IPS-NIHi7 (cell line): Measurements from ENCODE around the gene MRPL58.
A peak's percentile ranks its signal among the peaks of the same experiment; 100 is the strongest.
"Not testable (repeated sequence)": the region's sequence is repeated elsewhere in the genome, so short reads cannot be mapped to it uniquely, and the experiment has no call there.

Experiments
- DNase-seq: peaks from one replicate; pipeline ENCODE4 v3.0.0; 2012; ENCODE audit warnings: mixed read lengths; ENCODE audit errors: extremely low spot score

The MRPL58 gene

DNA sequence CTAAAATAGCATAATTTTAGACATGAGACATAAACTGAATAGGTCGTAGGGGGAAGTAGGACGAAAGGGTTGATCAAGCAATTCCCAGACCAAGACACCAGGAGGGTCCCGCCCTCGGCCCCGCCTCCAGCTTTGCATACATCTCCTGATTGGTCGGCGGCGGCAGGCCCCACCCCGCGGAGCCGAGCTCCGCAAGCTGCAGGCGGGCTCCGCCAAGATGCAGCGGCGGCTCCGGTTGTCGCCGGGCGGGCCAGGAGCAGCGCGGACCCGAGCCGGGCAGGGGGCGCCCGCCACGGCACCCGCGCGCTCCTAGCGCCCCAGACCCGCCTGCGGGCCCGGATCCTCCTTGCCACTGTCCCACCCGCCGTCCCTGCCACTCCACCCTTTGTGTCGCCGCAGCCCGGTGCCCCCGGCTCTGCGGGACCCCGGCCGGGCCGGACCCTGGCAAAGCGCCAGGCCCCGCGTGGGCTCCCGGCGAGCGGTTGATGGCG is 25.0 kb upstream of the MRPL58 start, which contains the start of gene CDR2L:
CDR2L (plus strand) TSS at position 215 of the 491 bp plus-strand sequence. CDS start 412 bp downstream, outside the sequence.
- peak; percentile 95 for DNase-seq

DNA sequence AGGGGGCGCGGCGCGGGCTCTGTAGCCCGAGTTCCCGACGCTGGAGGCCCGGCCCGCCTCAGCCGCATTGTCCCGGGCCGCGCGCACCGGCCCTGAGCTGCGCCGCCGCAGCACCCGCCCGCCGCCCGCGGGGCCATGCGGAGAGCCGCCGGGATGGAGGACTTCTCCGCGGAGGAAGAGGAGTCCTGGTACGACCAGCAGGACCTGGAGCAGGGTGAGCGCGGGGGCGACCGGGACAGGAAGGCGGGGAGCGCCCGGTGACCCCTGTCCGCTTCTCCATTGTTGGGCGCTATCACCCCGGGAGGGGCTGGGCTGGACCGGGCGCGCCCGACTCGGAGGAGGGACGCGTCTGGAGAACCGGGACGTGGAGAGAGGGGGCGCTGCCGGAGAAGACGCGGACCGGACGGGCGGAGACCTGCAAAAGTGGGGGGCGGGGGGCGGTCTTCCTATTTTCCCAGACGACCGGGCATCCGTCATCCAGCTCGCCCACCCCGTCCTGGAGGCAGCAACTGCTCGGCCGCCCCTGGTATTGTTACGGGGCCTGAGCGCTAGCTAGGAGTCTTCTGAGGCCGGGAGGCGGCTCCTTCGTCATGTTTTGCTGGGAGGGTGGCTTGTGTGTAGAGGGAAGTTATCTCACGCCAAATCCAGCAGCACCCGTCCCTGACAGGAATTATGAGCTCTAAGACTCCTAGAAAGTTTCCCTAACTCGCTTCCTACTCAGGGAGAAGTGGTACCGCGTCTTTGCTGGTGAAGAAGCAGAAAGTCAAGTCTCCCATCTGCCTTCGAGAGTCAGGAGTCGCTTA is 24.4 kb upstream of the MRPL58 start:
- peak; percentile 60 for DNase-seq

GRCh38 chr17:74990581-74991105 is 21.8 kb upstream of the MRPL58 start:
- DNase-seq = no peak

GRCh38 chr17:74992223-74992622 is 20.2 kb upstream of the MRPL58 start:
- no peak for DNase-seq

DNA sequence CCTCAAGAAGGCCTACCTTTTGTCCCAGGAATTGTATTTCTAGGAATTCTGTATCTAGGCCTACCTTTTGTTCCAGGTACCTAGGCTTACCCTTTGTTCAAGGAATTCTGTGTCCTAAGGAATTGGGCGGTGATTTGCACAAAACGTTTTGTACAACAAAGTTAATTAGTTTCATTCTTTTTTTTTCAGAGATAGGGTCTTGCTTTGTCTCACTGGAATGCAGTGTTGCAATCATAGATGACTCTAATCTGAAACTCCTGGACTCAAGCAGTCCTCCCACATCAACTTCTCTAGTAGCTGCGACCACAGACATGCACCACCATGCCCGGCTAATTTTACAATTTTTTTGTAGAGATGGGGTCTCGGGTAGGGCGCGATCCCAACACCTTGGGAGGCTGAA is 18.0 kb upstream of the MRPL58 start:
- DNase-seq = no peak

DNA sequence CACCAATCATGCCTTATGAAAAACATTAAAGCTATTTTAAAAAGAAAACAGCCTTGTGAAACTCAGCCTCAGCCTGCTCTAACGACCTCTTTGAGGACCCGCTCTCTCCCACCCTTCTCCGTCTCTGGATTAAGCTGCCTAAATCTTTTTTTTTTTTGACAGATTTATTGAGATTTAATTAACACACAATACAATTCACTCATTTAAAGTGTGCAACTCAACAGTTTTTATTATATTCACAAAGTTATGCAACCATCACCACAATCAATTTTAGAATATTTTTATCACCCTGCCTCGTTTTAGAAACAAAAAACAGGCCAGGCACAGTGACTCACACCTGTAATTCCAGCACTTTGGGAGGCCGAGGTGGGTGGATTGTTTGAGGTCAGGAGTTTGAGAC is 16.6 kb upstream of the MRPL58 start:
- no peak for DNase-seq

GRCh38 chr17:74998783-74999182 is 13.7 kb upstream of the MRPL58 start:
- no peak for DNase-seq

- no peak for DNase-seq
Observed at GRCh38 chr17:74999523-74999922, 12.9 kb upstream of the MRPL58 start.

DNA sequence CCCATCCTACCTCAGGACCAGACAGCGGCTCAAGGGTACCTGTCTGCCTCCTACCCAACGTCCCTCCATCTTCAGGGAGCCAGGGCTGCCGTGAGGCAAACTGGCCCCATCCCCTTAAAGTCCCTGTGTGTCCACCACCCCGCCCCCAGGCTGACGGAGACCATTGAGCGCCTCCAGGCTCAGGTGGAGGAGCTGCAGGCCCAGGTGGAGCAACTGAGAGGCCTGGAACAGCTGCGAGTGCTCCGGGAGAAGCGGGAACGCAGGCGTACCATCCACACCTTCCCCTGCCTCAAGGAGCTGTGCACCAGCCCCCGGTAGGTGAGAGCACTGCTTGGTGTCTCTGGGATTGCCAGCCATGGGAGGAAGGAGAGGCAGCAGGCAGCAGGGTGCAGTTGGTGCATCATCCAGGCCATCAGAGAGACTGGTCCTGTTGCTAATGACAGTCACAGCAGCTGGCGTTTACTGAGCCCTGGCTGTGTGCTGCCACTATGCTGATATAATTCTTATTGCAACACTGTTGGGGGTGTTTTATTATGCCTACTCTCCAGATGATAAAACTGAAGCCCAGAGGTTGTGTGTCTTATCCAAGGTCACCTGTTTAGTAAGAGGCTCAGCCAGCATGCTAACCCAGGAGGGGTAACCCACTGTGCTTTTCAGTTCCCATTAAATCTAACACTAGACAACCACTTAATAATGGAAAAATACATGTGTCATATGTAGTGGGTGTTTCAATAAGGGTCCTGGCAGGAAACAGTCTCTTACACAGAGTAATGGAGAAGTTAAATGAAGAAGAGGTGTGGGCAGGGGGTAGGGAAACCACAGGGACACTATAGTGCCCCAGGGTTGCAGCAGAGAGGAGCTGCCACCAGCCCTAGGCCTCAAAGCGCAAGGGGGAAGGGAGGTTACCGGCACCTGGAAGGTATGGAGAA is 10.3 kb upstream of the MRPL58 start:
- no peak for DNase-seq

DNA sequence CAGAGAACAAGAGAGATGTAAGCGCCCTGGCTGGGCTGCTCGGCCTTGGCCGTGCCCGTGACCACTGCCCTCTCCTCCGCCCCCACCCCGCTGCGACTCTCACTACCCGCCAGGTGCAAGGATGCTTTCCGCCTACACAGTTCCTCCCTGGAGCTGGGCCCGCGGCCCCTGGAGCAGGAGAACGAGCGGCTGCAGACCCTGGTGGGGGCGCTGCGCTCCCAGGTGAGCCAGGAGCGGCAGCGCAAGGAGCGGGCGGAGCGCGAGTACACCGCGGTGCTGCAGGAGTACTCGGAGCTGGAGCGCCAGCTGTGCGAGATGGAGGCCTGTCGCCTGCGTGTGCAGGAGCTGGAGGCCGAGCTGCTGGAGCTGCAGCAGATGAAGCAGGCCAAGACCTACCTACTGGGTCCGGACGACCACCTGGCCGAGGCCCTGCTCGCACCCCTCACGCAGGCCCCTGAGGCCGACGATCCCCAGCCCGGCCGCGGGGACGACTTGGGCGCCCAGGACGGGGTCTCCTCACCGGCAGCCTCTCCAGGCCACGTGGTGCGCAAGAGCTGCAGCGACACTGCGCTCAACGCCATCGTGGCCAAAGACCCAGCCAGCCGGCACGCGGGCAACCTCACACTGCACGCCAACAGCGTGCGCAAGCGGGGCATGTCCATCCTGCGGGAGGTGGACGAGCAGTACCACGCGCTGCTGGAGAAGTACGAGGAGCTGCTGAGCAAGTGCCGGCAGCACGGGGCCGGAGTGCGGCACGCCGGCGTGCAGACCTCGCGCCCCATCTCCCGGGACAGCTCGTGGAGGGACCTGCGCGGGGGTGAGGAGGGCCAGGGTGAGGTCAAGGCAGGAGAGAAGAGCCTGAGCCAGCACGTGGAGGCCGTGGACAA is 9.2 kb upstream of the MRPL58 start:
- peak; percentile 47 for DNase-seq

DNA sequence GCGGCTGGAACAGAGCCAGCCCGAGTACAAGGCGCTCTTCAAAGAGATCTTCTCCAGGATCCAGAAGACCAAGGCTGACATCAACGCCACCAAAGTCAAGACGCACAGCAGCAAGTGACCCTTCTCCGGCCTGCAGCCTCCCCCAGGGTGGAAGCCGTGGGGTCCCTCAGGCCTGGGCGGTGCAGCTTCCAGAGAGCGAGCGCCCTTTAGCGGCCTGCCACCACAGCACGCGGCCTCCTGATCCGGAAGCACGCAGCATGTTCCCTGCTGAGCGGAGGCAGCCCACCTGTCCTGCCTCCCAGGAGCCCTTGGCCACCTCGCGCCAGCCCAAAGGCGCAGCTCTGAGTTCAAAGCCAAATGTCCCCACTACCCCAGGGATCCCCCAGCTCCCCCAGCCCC is 8.5 kb upstream of the MRPL58 start:
- no peak for DNase-seq

DNA sequence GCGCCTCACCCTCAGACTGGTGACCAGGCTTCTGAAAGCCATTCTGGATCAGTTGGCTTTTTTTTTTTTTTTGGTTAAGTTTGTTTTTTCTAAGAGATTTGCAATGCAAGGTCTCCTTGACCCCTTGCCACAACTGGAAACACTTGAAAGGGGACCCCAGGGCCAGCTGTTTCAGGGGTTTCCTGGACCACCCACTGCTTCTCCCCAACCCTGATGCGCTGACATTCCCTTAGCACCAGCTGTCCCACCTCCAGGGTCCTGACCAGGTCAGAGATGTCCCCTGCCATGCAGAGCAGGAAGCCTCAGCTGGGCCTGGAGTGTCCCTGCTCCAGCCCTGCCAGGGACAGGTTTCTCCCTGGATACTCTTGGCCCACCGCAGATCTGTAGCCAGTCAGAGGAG is 8.1 kb upstream of the MRPL58 start:
- no peak for DNase-seq

DNA sequence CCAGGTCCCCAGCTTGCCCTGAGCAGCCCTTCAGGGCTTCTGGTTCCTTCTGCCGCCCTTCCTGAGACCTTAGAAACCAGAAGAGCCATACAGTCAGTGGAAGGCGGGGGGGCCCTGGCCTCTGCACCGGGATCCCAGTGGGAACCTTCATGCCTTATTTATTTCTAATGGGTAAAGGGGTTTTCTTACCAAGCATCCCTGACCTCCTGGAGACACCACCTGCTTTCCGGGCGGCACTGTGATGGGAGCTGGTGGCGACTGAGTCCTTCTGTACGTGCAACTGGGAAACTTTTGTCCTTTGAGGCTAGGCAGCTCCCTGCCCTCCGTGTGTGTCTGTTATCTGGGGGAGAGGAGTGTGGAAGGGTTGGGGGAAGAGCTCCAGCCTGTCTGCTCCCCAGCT is 7.2 kb upstream of the MRPL58 start:
- no peak for DNase-seq

DNA sequence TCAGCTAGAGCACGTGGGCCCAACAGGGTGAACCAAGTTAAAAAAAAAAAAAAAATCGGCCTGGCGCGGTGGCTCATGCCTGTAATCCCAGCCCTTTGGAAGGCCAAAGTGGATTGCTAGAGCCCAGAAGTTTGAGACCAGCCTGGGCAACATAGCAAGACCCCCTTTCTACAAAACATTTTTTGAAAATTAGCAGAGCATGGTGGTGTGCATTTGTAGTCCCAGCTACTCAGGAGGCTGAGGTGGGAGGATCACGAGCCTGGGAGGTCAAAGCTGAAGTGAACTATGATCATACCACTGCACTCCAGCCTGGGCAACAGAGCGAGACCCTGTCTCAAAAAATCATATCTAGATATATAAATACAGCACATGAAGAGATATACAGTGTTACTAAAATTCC is 6.4 kb upstream of the MRPL58 start:
- DNase-seq = not testable (repeated sequence)

DNA sequence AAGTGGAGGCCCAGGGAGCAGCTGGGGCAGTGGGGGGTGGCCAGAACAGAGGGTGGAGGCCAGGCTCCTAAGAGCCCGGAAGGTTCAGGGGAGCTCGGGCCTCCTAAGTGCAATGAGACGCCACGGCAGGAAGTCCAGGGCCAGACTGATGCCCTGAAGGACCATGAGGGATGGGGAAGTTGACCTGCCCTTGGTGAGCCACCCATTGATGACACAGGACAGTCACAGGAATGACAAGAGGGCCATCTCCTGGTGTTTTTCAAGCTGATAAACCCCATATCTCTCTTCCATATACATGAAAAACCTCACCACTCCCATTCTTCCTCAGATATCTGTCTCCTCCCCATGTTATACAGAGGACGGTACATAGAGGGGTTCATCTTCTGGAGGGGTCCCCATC is 5.8 kb upstream of the MRPL58 start:
- DNase-seq = no peak

DNA sequence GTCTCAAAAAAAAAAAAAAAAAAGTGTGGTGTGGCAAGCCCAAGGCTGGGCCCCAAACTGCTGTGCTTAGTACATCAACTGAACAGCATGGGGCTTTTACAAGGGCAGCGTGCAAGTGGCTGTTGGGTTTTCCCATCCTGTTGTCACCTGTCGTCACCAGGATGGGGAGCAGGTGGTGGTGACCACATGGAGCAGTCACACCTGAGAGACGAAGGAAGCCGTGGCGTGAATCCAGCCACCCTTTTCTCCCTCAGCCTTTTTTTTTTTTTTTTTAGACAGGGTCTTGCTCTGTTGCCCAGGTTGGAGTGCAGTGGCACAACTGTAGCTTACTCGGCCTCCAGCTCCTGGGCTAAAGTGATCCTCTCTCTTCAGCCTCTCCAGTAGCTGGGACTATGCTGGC is 4.1 kb upstream of the MRPL58 start:
- DNase-seq = no peak

DNA sequence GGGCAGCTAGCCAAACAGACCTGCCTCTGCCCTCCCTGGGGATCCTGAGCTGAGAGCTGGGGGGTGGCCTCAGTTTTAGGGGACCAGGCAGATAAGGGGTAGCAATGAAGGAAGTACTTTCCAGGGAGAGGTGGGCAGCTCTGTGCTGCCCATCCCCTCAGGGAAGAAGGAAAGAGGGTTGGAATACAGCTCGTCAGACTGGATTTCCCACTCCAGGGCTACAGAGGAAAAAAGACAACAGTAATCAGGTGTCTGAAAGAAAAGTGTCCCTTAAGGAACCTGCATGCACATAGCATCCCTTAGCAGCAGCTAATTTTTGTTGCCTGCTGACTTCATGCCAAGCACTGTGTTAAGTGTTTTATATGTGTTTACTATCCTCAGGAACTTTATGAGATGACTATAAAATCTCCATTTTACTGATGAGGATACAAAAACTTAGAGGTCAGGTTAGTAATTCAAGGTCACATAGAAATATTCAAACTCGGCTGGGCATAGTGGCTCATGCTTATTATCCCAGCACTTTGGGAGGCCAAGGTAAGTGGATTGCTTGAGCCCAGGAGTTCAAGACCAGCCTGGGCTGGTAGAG is 3.2 kb upstream of the MRPL58 start:
- DNase-seq = no peak

DNA sequence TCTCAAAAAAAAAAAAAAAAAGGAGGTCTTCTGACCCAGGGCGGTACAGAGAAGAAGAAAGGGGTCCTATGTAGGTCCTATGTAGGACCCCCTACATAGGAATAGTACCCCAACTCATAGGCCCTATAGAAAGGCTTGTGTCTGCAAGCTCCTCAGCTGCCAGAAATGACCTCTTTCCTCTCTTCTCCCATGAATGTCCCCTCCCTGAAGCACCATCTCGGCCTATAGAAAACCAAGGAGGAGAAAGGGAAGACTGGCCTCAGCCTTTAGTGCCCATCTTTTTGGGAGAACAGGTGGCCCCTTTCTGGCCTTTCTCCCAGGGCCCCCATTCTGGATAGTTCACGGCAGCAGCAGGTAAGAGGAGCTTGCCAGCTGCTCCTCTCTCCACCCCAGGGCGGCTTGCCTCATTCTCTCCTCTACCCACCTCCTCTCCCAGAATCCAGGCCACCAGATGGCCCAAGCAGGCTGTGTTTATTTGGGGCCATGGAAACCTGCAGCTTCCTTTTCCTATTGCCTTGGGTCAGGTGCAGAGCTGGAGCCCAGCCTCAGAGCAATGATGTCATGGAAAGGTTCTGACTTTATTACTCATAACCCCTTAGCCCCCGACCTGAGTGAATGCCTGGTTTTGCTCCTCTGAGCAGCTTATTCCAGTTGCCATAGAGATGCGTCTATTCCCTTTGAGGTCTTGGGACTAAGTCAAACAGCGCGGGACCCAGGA is 1.6 kb upstream of the MRPL58 start:
- peak; percentile 37 for DNase-seq

DNA sequence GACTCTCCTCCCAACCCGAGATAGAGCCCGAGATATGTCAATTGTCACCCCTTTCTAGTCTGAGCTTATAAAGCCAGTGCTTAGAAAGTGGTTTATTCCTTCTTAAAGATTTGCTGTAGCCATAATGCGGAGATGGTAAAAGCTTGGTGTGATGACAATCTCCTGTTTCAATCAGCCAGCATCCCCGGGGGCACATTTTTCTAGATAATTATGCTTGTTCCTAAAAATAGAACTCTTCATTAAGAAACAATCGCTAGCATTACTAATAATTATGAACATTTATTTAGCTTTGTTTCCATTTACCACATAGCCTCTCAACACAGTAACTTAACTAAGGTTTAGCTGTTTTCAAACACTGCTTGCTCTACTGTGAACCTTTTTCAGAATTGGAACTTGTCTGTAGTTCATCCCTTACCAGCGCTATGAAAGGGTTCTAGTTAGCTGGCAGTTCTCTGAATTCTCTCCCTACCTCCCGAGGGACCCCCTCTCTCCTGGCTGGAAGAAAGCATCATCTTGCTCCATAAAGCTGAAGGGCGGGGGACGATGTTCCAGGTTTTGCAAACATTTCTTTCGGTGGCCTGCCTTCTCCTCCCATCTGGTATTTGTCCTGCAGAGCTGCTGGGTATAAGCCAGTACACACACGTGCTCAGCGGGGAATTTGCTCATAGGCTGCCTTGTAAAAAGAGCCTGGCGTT is 922 bp upstream of the MRPL58 start:
- DNase-seq = no peak

GRCh38 chr17:75012096-75012345 is 449 bp upstream of the MRPL58 start:
- DNase-seq = no peak
